H9 (cell line): ENCODE measurements around the gene PSMD6. TPM values are rescaled to one million over a fixed set of nuclear protein-coding genes. Genes with fewer than 3 reads are reported as not detected.

Experiments used
- DNase-seq: peaks from one replicate; pipeline ENCODE4 v3.0.0-alpha.2; 2017
- H2AFZ ChIP-seq: one replicate; pipeline ENCODE4 v1.6.1; 2013; ENCODE audit warnings: mild to moderate bottlenecking, low read length, control low read depth, moderate library complexity
- H2AK5ac ChIP-seq: 2 replicates; pipeline ENCODE4 v1.6.1; 2013; ENCODE audit warnings: low read length, control low read depth, mixed read lengths; ENCODE audit not compliant: insufficient read length
- H2BK120ac ChIP-seq: one replicate; pipeline ENCODE4 v1.6.1; 2013; ENCODE audit warnings: low read depth, mild to moderate bottlenecking, low read length, control low read depth, inconsistent platforms; ENCODE audit not compliant: poor library complexity, severe bottlenecking
- H2BK12ac ChIP-seq: 2 replicates; pipeline ENCODE4 v1.6.1; 2013; ENCODE audit warnings: low read length, control low read depth, mixed read lengths, low read depth; ENCODE audit not compliant: insufficient read length
- H2BK15ac ChIP-seq: 2 replicates; pipeline ENCODE4 v1.6.1; 2013; ENCODE audit warnings: low read depth, low read length, control low read depth
- H2BK20ac ChIP-seq: one replicate; pipeline ENCODE4 v1.6.1; 2013; ENCODE audit warnings: low read depth, mild to moderate bottlenecking, low read length, control low read depth, inconsistent platforms; ENCODE audit not compliant: poor library complexity, severe bottlenecking
- H2BK5ac ChIP-seq: 2 replicates; pipeline ENCODE4 v1.6.1; 2013; ENCODE audit warnings: low read length, control low read depth, mixed read lengths; ENCODE audit not compliant: insufficient read length
- H3K14ac ChIP-seq: 2 replicates; pipeline ENCODE4 v1.6.1; 2013; ENCODE audit warnings: low read length, control low read depth; ENCODE audit not compliant: insufficient read depth
- H3K18ac ChIP-seq: 2 replicates; pipeline ENCODE4 v1.6.1; 2013; ENCODE audit warnings: low read depth, mild to moderate bottlenecking, mixed read lengths, low read length, control low read depth; ENCODE audit not compliant: insufficient read length
- H3K23ac ChIP-seq: 2 replicates; pipeline ENCODE4 v1.6.1; 2013; ENCODE audit warnings: low read length, control low read depth, mixed read lengths, low read depth; ENCODE audit not compliant: insufficient read length
- H3K23me2 ChIP-seq: 2 replicates; pipeline ENCODE4 v1.6.1; 2013; ENCODE audit warnings: low read depth, mild to moderate bottlenecking, mixed read lengths, low read length, control low read depth; ENCODE audit not compliant: insufficient read length, poor library complexity, severe bottlenecking
- H3K27ac ChIP-seq: 2 replicates; pipeline ENCODE4 v1.5.1; 2013; ENCODE audit warnings: low read length, control low read depth, mixed read lengths, low read depth; ENCODE audit not compliant: insufficient read length
- H3K27me3 ChIP-seq: 2 replicates; pipeline ENCODE4 v1.6.1; 2013; ENCODE audit warnings: low read length, control low read depth, inconsistent platforms; ENCODE audit not compliant: insufficient read depth
- H3K4ac ChIP-seq: 2 replicates; pipeline ENCODE4 v1.6.1; 2013; ENCODE audit warnings: low read depth, mild to moderate bottlenecking, control low read depth, inconsistent platforms, low read length, moderate library complexity
- H3K4me1 ChIP-seq: 2 replicates; pipeline ENCODE4 v1.6.1; 2013; ENCODE audit warnings: low read length, control low read depth, inconsistent platforms; ENCODE audit not compliant: insufficient read depth
- H3K4me2 ChIP-seq: 2 replicates; pipeline ENCODE4 v1.6.1; 2013; ENCODE audit warnings: low read length, control low read depth, mixed read lengths; ENCODE audit not compliant: insufficient read length, insufficient read depth
- H3K56ac ChIP-seq: 2 replicates; pipeline ENCODE4 v1.6.1; 2013; ENCODE audit warnings: low read depth, mild to moderate bottlenecking, mixed read lengths, low read length, control low read depth; ENCODE audit not compliant: insufficient read length
- H3K79me1 ChIP-seq: 2 replicates; pipeline ENCODE4 v1.6.1; 2013; ENCODE audit warnings: low read depth, mild to moderate bottlenecking, moderate library complexity, low read length, control low read depth, inconsistent platforms; ENCODE audit not compliant: insufficient read depth, poor library complexity, severe bottlenecking
- H3K79me2 ChIP-seq: 2 replicates; pipeline ENCODE4 v1.6.1; 2013; ENCODE audit warnings: low read length, control low read depth, inconsistent platforms; ENCODE audit not compliant: insufficient read depth
- H3K9ac ChIP-seq: 2 replicates; pipeline ENCODE4 v1.6.1; 2013; ENCODE audit warnings: low read length, control low read depth, mixed read lengths; ENCODE audit not compliant: insufficient read length; ENCODE audit errors: extremely low read depth
- H3K9me3 ChIP-seq: one replicate; pipeline ENCODE4 v1.6.1; 2013; ENCODE audit warnings: low read depth, low read length, inconsistent platforms; ENCODE audit not compliant: control insufficient read depth
- H3T11ph ChIP-seq: one replicate; pipeline ENCODE4 v1.6.1; 2013; ENCODE audit warnings: mild to moderate bottlenecking, low read length, control low read depth, inconsistent platforms
- H4K20me1 ChIP-seq: one replicate; pipeline ENCODE4 v1.6.1; 2013; ENCODE audit not compliant: control insufficient read depth, insufficient read length, insufficient read depth
- H4K5ac ChIP-seq: 2 replicates; pipeline ENCODE4 v1.6.1; 2013; ENCODE audit warnings: low read depth, mild to moderate bottlenecking, mixed read lengths, low read length, control low read depth; ENCODE audit not compliant: insufficient read length
- H4K8ac ChIP-seq: replicated peaks from 2 replicates; pipeline ENCODE4 v1.6.1; 2013; ENCODE audit warnings: low read length, control low read depth, mixed read lengths, low read depth; ENCODE audit not compliant: insufficient read length
- H4K91ac ChIP-seq: 2 replicates; pipeline ENCODE4 v1.6.1; 2013; ENCODE audit warnings: low read depth, mild to moderate bottlenecking, moderate library complexity, mixed read lengths, low read length, control low read depth; ENCODE audit not compliant: insufficient read length
- H3K27ac Mint-ChIP-seq, 3 experiments: 2 replicates in 2 of 3; 3 replicates in 1 of 3; pipeline ENCODE4 v1.8.0; 2020 to 2021; ENCODE audit warnings: mixed read lengths in 3 of 3, mild to moderate bottlenecking in 1 of 3, moderate library complexity in 1 of 3
- H3K27me3 Mint-ChIP-seq: 2 replicates; pipeline ENCODE4 v1.8.0; 2021; ENCODE audit warnings: low read depth, mild to moderate bottlenecking, moderate library complexity, mixed read lengths
- H3K36me3 Mint-ChIP-seq, 3 experiments: 2 replicates in 2 of 3; 3 replicates in 1 of 3; pipeline ENCODE4 v1.8.0; 2020 to 2021; ENCODE audit warnings: low read depth in 3 of 3, mixed read lengths in 3 of 3; ENCODE audit not compliant: insufficient read depth in 1 of 3
- H3K4me1 Mint-ChIP-seq, 2 experiments: 2 replicates each; pipeline ENCODE4 v1.8.0; 2020; ENCODE audit warnings: mixed read lengths in 2 of 2
- H3K4me3 Mint-ChIP-seq, 2 experiments: 2 replicates in 1 of 2; 3 replicates in 1 of 2; pipeline ENCODE4 v1.8.0; 2020 to 2021; ENCODE audit warnings: mild to moderate bottlenecking in 2 of 2, mixed read lengths in 2 of 2, moderate library complexity in 1 of 2
- H3K9me3 Mint-ChIP-seq, 2 experiments: 2 replicates in 1 of 2; 3 replicates in 1 of 2; pipeline ENCODE4 v1.8.0; 2020; ENCODE audit warnings: mild to moderate bottlenecking in 2 of 2, mixed read lengths in 2 of 2, moderate library complexity in 1 of 2
- WGBS: extraction: QIAGEN DNeasy Blood & Tissue Kit; methylation state at CpG from one replicate; pipeline ENCODE4 v1.1.7; 2013; ENCODE audit warnings: missing lambda C conversion rate, low lambda C conversion rate, mixed read lengths; ENCODE audit not compliant: insufficient read length; ENCODE audit errors: extremely low coverage; 5-methylcytosine and 5-hydroxymethylcytosine counted together
- total RNA-seq: library from RNA; stranded (reverse); gene quantifications from 2 replicates; pipeline ENCODE4 v1.2.1, GENCODE V29; 2021
- TF ChIP-seq, protein P1 (sequence below): fragments of 200-600 bp; sonication (generic); conservative IDR thresholded peaks from 3 replicates; pipeline ENCODE4 v1.8.0; 2021; ENCODE audit warnings: antibody characterized with exemption, mild to moderate bottlenecking

The PSMD6 gene
- total RNA-seq, 1 experiment from 2014 or later: 112 TPM

- H3K79me2 ChIP-seq: no peaks in the 10 kb centered on the region
- H3K56ac ChIP-seq: no peak overlapping the region
- no peak overlapping the region for H2BK20ac ChIP-seq
- H2AFZ ChIP-seq: no peak overlapping the region
- no peak overlapping the region for H3K18ac ChIP-seq
- Mint-ChIP-seq H3K36me3 (no peaks in the 10 kb centered on the region), H3K9me3 (no peaks in the 10 kb centered on the region; a peak in 2 of 5 replicates), H3K4me1 (peaks cover 23 to 31% of the 10 kb centered on the region in 2 experiments), H3K27ac (no peak overlapping the region; a peak in 1 of 7 replicates), H3K4me3 (no peak overlapping the region), H3K27me3 (peaks cover 3% of the 10 kb centered on the region; the same call in 1 of the 2 replicates)
- WGBS: no CpG with 5 or more reads among the region's 3 CpGs
- no peak overlapping the region for H4K5ac ChIP-seq
- no peak overlapping the region for H3K4ac ChIP-seq
- no peak overlapping the region for H2BK12ac ChIP-seq
- H3K9ac ChIP-seq: no peak overlapping the region
- no peak overlapping the region for H3K14ac ChIP-seq
- no peak overlapping the region for H2BK15ac ChIP-seq
- no peak overlapping the region for H4K8ac ChIP-seq
- no peak overlapping the region for H3T11ph ChIP-seq
- H3K4me1 ChIP-seq: 0 out of 2 replicates have a peak, but pooled peaks cover 4% of the 10 kb centered on the region
- no peak overlapping the region for H2AK5ac ChIP-seq
- H3K9me3 ChIP-seq: no peaks in the 10 kb centered on the region
- no peak for DNase-seq
- no peaks in the 10 kb centered on the region for H3K27me3 ChIP-seq
- H3K23ac ChIP-seq: no peak overlapping the region
- H2BK5ac ChIP-seq: no peak overlapping the region
- H4K91ac ChIP-seq: no peak overlapping the region
- TF ChIP-seq, protein P1, sequence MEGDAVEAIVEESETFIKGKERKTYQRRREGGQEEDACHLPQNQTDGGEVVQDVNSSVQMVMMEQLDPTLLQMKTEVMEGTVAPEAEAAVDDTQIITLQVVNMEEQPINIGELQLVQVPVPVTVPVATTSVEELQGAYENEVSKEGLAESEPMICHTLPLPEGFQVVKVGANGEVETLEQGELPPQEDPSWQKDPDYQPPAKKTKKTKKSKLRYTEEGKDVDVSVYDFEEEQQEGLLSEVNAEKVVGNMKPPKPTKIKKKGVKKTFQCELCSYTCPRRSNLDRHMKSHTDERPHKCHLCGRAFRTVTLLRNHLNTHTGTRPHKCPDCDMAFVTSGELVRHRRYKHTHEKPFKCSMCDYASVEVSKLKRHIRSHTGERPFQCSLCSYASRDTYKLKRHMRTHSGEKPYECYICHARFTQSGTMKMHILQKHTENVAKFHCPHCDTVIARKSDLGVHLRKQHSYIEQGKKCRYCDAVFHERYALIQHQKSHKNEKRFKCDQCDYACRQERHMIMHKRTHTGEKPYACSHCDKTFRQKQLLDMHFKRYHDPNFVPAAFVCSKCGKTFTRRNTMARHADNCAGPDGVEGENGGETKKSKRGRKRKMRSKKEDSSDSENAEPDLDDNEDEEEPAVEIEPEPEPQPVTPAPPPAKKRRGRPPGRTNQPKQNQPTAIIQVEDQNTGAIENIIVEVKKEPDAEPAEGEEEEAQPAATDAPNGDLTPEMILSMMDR: no peak
- H3K27ac ChIP-seq: no peak overlapping the region
- no peaks in the 10 kb centered on the region for H4K20me1 ChIP-seq
- no peak overlapping the region for H3K4me2 ChIP-seq
- H3K23me2 ChIP-seq: no peaks in the 10 kb centered on the region
- H2BK120ac ChIP-seq: no peak overlapping the region
- no peaks in the 10 kb centered on the region for H3K79me1 ChIP-seq
Measured at GRCh38 chr3:64028754-64029153, 5.5 kb upstream of the PSMD6 start.
